Gastrocnemius medialis (tissue), 4 donors: ENCODE results near the gene SGIP1.

Experiments used
- POLR2A ChIP-seq, 2 donors: fragments of 450-650 bp; IDR thresholded peaks; one replicate each; pipeline ENCODE4 v1.6.1; 2017; ENCODE audit warnings: antibody characterized with exemption in 2 of 2, mild to moderate bottlenecking in 2 of 2, moderate library complexity in 2 of 2
- TF ChIP-seq, protein P1 (sequence below), 5 experiments: fragments of 450-650 bp in 3 of 5; fragments of 200-600 bp in 2 of 5; sonication (generic) in 2 of 5; IDR thresholded peaks in 4 of 5; conservative IDR thresholded peaks in 1 of 5; 1 replicate in 4 of 5; 2 replicates in 1 of 5; pipeline ENCODE4 v1.5.1; 2016 to 2019; ENCODE audit warnings: antibody characterized with exemption in 5 of 5, mild to moderate bottlenecking in 3 of 5, moderate library complexity in 3 of 5

DNA sequence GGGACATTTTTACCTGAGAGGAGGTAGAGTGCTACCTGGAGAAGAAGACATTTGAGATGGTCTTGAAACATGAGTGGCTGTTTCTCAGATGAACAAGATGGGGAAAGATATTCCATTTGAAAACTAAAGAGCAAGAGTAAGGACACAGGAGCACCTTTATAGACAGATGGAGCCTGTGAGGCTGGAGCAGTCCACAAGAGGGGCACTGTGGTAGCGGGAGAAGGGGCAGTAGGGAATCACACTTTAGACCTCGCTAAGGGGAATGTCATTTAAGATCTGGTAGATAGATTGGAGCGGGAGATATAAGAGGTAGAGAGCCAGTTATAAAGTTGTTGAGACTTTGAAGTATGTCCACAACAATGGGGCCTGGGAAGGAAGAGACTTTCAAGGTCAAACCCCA lies 241.7 kb downstream of the SGIP1 start:
- TF ChIP-seq, protein P1, sequence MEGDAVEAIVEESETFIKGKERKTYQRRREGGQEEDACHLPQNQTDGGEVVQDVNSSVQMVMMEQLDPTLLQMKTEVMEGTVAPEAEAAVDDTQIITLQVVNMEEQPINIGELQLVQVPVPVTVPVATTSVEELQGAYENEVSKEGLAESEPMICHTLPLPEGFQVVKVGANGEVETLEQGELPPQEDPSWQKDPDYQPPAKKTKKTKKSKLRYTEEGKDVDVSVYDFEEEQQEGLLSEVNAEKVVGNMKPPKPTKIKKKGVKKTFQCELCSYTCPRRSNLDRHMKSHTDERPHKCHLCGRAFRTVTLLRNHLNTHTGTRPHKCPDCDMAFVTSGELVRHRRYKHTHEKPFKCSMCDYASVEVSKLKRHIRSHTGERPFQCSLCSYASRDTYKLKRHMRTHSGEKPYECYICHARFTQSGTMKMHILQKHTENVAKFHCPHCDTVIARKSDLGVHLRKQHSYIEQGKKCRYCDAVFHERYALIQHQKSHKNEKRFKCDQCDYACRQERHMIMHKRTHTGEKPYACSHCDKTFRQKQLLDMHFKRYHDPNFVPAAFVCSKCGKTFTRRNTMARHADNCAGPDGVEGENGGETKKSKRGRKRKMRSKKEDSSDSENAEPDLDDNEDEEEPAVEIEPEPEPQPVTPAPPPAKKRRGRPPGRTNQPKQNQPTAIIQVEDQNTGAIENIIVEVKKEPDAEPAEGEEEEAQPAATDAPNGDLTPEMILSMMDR (IDR thresholded peaks at IDR 0.05 in 4 of 5, conservative IDR thresholded peaks at IDR 0.05 in 1 of 5), result no peak
- no peak for TF ChIP-seq POLR2A (IDR thresholded peaks at IDR 0.05)
